Measurements from ENCODE around the gene PEAK1. TPM values are rescaled to one million over a fixed set of nuclear protein-coding genes. Genes with fewer than 3 reads are reported as not detected.

The PEAK1 gene
- total RNA-seq, 1 experiment from 2014 or later: 13.8 TPM

DNA sequence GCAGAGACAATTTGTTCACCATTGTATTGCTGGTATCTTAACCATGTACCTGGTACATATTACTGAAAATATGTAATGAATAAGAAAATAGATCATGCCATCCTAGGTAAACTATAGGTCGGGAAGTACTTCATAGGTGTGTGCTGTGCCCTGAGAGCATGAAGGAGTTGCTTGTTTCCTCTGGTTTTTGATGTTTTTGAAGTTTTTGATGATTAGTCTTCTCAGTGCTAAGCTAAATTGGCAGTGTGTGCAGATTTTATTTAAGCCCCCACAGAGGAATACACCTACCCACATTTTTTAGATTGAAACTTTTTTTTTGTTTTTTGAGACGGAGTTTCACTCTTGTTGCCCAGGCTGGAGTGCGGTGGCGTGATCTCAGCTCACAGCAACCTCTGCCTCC, 17.4 kb upstream of the PEAK1 start:
- Histone ChIP-seq H2AFZ (ENCODE audit: low read length) (no peak overlapping the region), H3K4me1 (ENCODE audit: insufficient read depth, low read length) (peaks cover 12% of the 10 kb centered on the region), H3K36me3 (ENCODE audit: low read depth, low read length) (no peaks in the 10 kb centered on the region), H3K9me3 (ENCODE audit: low read length) (no peaks in the 10 kb centered on the region), H3F3A (ENCODE audit: low read length, unreplicated experiment) (no peaks in the 10 kb centered on the region), H3K4me2 (ENCODE audit: low read length) (no peak overlapping the region), H3K9me2 (replicated peaks; ENCODE audit: low read length) (no peaks in the 10 kb centered on the region), H3K9ac (ENCODE audit: low read length) (no peak overlapping the region), H3K27me3 (ENCODE audit: low read length) (no peaks in the 10 kb centered on the region), H4K20me1 (ENCODE audit: low read length) (peaks cover 17% of the 10 kb centered on the region), H3K4me3 (ENCODE audit: low read length) (no peak overlapping the region), H3K27ac (ENCODE audit: low read length) (no peak overlapping the region), H3K79me2 (ENCODE audit: low read length) (peaks cover 15% of the 10 kb centered on the region)
- no peak for DNase-seq
- BruUV-seq (replicated peaks): no TSS peak
- ChIA-PET CTCF (no interaction called here), POLR2A (ENCODE audit: unreplicated experiment) (no interaction called here)
- ATAC-seq: no peak
- intact Hi-C loops (cut with micrococcal nuclease): no loop called here
- TF ChIP-seq, protein P1, sequence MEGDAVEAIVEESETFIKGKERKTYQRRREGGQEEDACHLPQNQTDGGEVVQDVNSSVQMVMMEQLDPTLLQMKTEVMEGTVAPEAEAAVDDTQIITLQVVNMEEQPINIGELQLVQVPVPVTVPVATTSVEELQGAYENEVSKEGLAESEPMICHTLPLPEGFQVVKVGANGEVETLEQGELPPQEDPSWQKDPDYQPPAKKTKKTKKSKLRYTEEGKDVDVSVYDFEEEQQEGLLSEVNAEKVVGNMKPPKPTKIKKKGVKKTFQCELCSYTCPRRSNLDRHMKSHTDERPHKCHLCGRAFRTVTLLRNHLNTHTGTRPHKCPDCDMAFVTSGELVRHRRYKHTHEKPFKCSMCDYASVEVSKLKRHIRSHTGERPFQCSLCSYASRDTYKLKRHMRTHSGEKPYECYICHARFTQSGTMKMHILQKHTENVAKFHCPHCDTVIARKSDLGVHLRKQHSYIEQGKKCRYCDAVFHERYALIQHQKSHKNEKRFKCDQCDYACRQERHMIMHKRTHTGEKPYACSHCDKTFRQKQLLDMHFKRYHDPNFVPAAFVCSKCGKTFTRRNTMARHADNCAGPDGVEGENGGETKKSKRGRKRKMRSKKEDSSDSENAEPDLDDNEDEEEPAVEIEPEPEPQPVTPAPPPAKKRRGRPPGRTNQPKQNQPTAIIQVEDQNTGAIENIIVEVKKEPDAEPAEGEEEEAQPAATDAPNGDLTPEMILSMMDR (conservative IDR thresholded peaks at IDR 0.05; ENCODE audit: low read depth, low read length): no peak
- no peak for TF ChIP-seq EZH2 (IDR thresholded peaks at IDR 0.05; ENCODE audit: low read length, unreplicated experiment)
- no peak for TF ChIP-seq EZH2phosphoT487 (IDR thresholded peaks at IDR 0.05; ENCODE audit: borderline replicate concordance, low read length)

- TF ChIP-seq EZH2phosphoT487 (IDR thresholded peaks at IDR 0.05; ENCODE audit: borderline replicate concordance, low read length): no peak
- no peak for TF ChIP-seq EZH2 (IDR thresholded peaks at IDR 0.05; ENCODE audit: low read length, unreplicated experiment)
- TF ChIP-seq, protein P1 (conservative IDR thresholded peaks at IDR 0.05; ENCODE audit: low read depth, low read length): no peak
- DNase-seq (no peak), ATAC-seq (no peak)
- Histone ChIP-seq H3K4me3 (ENCODE audit: low read length) (no peak overlapping the region), H3K9me2 (replicated peaks; ENCODE audit: low read length) (no peaks in the 10 kb centered on the region), H3K27ac (ENCODE audit: low read length) (no peak overlapping the region), H3K9ac (ENCODE audit: low read length) (no peak overlapping the region), H3F3A (ENCODE audit: low read length, unreplicated experiment) (no peaks in the 10 kb centered on the region), H3K79me2 (ENCODE audit: low read length) (peaks cover 14% of the 10 kb centered on the region), H3K27me3 (ENCODE audit: low read length) (no peaks in the 10 kb centered on the region), H3K9me3 (ENCODE audit: low read length) (no peaks in the 10 kb centered on the region), H3K36me3 (ENCODE audit: low read depth, low read length) (no peaks in the 10 kb centered on the region), H4K20me1 (ENCODE audit: low read length) (peaks cover 13% of the 10 kb centered on the region), H3K4me1 (ENCODE audit: insufficient read depth, low read length) (peaks cover 12% of the 10 kb centered on the region), H3K4me2 (ENCODE audit: low read length) (no peak overlapping the region), H2AFZ (ENCODE audit: low read length) (no peak overlapping the region)
- no TSS peak for BruUV-seq (replicated peaks)
- ChIA-PET POLR2A (ENCODE audit: unreplicated experiment) (no interaction called here), CTCF (no interaction called here)
- intact Hi-C loops (cut with micrococcal nuclease): no loop called here
Measured at GRCh38 chr15:77436822-77437221, 16.9 kb upstream of the PEAK1 start.

DNA sequence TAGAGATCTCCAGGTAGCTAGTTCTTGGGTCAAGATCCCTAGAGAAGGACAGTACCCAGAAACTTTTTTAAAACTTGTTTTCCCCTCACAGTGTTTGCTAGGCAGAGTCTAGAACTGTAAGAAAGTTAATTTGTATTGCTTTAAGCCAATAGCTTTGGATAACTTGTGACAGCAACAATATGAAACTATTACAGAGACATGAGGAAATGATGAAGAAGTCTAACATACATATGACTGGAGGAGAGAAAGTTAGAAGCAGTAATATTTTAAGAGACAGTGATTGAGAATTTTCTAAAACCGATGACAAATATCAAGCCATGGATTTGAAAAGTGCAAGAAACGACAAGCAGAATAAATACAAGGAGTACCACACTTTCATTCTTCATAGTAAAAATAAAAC, 10.7 kb upstream of the PEAK1 start:
- intact Hi-C loops (cut with micrococcal nuclease): no loop called here
- Histone ChIP-seq H3K4me2 (ENCODE audit: low read length) (no peak overlapping the region), H4K20me1 (ENCODE audit: low read length) (0 out of 2 replicates have a peak, but pooled peaks cover 3% of the 10 kb centered on the region), H3K9ac (ENCODE audit: low read length) (no peak overlapping the region), H3K4me3 (ENCODE audit: low read length) (no peak overlapping the region), H3K9me2 (replicated peaks; ENCODE audit: low read length) (no peaks in the 10 kb centered on the region), H3K4me1 (ENCODE audit: insufficient read depth, low read length) (0 out of 2 replicates have a peak, but pooled peaks cover 1% of the 10 kb centered on the region), H3K27me3 (ENCODE audit: low read length) (no peaks in the 10 kb centered on the region), H3K27ac (ENCODE audit: low read length) (no peak overlapping the region), H3K36me3 (ENCODE audit: low read depth, low read length) (no peaks in the 10 kb centered on the region), H2AFZ (ENCODE audit: low read length) (no peak overlapping the region), H3F3A (ENCODE audit: low read length, unreplicated experiment) (no peaks in the 10 kb centered on the region), H3K79me2 (ENCODE audit: low read length) (peaks cover 32% of the 10 kb centered on the region), H3K9me3 (ENCODE audit: low read length) (no peaks in the 10 kb centered on the region)
- ChIA-PET POLR2A (ENCODE audit: unreplicated experiment) (interaction anchor here (0.6 kb wide), 1 partner anchor 9 kb away, joined by 3 read pairs; no protein-coding TSS in a partner anchor), CTCF (no interaction called here)
- ATAC-seq (no peak), DNase-seq (no peak)
- no TSS peak for BruUV-seq (replicated peaks)
- TF ChIP-seq EZH2phosphoT487 (IDR thresholded peaks at IDR 0.05; ENCODE audit: borderline replicate concordance, low read length): no peak
- TF ChIP-seq, protein P1 (conservative IDR thresholded peaks at IDR 0.05; ENCODE audit: low read depth, low read length): no peak
- no peak for TF ChIP-seq EZH2 (IDR thresholded peaks at IDR 0.05; ENCODE audit: low read length, unreplicated experiment)

Measured in PC-3 (cell line).